ENCODE results near the gene NAV2. TPM values are rescaled to one million over a fixed set of nuclear protein-coding genes. Genes with fewer than 3 reads are reported as not detected.

The NAV2 gene
- total RNA-seq, 1 donor from 2014 or later, result 1.8 TPM

- DNase-seq (ENCODE audit: low read depth in 2 of 2), result no peak
These were observed 31.0 kb downstream of the NAV2 start for GRCh38 chr11:19743622-19744021.

GRCh38 chr11:19744130-19744529, 31.5 kb downstream of the NAV2 start:
- no peak for DNase-seq (ENCODE audit: low read depth in 2 of 2)

DNA sequence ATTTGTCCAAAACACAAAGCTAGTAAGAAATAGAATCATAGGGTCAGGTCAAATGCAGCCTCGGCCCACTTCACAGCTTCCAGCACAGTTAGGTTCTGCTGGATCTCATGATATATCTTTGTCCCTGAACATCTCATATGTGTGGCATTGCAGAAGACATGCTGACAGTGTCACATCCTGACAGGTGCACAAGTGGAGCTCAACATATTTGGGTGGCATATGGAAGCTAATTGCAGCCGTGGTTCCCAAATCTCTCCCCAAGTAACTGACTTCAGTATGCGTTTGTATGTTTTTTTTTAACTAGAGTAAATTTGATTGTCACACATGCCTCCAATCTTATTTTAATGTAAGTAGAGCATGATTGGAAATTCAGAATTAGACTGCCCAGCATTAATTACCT, 33.4 kb downstream of the NAV2 start:
- no peak for DNase-seq (ENCODE audit: low read depth in 2 of 2)

GRCh38 chr11:19747634-19748033, 35.0 kb downstream of the NAV2 start:
- no peak for DNase-seq (ENCODE audit: low read depth in 2 of 2)

- no peak for DNase-seq (ENCODE audit: low read depth in 2 of 2)
These were observed 38.4 kb downstream of the NAV2 start for GRCh38 chr11:19751055-19751454.

DNA sequence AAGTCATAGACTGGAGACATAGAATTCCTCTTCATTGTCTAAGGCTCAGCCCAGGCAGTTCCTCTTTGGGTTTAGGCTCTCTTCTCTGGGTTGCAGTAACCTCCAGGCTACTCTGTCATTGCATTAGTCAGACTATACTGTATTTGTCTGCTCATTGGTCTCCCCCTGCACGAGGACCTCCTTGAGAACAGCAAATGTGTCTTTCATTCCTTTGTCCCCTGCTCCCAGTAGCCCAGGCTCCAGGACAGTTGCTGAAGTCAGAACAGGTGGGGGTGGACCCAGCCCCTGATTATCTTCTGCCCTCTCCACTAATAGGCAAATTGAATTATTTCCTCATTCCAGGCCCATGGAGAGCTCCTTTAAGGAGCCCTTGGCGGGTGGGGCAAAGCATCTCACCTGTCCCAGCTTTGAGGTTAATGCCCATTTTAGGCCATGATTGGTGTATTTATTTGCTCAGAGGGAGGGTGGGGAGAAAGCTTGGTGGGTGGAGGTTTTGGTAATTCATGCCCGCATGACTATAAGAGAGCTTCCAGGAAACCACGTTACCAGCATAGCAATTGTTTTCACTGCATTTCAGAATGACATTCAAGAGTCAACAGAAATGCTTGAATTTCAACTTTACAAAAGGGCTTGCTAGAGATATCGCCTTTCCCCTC, 40.9 kb downstream of the NAV2 start:
- DNase-seq (ENCODE audit: low read depth in 2 of 2), result no peak

- DNase-seq (ENCODE audit: low read depth in 2 of 2), result peak in 1 of 2 donors; percentile 36
These were observed 44.2 kb downstream of the NAV2 start for GRCh38 chr11:19756675-19757475.

DNA sequence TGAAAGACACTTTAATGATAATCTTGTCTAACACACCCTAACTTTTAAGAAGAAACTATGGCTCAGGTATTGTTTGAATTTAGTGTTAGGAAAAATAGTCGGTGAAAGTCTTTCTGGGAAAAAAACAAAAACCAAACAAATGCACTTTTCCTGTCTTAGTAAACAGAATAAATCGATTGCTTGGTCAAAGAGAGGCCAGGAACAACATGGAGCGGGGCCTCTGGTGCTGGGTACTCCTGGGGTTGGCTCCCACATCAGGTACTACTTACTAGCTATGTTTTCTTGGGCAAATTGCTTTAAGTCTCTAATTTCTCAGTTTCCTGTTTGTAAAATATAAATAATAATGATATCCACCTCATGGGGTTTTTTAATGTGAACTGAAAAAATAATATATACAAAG, 46.8 kb downstream of the NAV2 start:
- DNase-seq (ENCODE audit: low read depth in 2 of 2), result no peak

DNA sequence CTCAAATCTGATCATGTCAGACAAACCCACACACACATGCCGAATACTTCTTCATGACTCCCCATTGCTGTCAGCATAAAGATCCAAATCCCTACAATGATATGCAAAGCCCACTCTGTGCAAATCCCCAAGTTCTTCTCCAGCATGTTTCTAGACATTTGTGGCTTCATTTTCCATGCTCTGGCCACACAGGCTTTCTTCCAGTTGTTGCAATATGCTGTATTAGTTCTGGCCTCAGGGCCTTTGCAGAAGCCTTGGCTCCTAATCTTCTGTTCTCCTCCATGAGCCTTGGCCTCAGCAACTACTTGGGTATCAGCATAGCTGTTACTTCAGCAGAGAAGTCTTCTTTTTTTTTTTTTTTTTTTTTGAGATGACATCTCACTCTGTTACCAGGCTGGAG, 49.6 kb downstream of the NAV2 start:
- DNase-seq (ENCODE audit: low read depth in 2 of 2), result no peak

DNA sequence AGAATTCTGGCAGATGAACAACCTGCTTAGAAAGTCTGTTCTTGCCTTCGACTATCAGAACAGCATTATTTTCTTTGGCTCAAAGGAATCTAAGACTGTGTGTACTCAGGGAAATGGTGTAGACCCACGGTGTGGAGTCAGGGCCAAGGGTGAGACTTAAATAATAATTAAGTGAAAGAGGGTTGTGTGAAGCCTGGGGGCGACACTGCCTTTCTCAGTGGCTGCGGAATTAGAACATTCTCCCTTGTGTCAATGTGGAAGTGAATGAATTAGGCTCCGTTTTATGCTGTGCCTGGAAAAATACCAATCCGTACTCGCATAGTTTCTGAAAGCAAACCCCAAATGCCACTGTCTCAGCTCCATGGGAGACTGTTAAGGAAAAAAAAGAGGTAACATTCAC, 50.7 kb downstream of the NAV2 start:
- DNase-seq (ENCODE audit: low read depth in 2 of 2), result no peak

DNA sequence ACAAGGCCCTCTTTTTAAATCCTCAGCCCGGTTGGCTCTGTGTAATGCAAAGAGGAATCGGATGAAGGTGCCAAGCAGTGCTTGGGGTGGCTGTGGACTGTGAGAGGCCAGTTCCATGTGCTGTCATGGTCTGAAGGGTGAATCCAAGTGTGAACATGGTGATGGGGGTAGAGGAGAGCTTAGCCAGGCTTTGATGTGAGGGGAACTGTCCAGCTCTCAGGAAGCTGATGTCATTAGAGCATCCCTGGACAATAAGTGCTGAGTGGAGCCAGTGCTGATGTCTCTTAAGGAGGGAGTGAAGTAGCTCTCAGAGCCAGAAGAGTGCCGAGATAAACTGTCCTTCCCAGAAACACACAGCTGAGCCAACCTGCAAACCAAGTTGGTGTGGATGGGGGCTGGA, 53.6 kb downstream of the NAV2 start:
- DNase-seq (ENCODE audit: low read depth in 2 of 2), result peak; percentile 6 to 65

- no peak for DNase-seq (ENCODE audit: low read depth in 2 of 2)
These were observed 54.2 kb downstream of the NAV2 start for GRCh38 chr11:19766810-19767209.

DNA sequence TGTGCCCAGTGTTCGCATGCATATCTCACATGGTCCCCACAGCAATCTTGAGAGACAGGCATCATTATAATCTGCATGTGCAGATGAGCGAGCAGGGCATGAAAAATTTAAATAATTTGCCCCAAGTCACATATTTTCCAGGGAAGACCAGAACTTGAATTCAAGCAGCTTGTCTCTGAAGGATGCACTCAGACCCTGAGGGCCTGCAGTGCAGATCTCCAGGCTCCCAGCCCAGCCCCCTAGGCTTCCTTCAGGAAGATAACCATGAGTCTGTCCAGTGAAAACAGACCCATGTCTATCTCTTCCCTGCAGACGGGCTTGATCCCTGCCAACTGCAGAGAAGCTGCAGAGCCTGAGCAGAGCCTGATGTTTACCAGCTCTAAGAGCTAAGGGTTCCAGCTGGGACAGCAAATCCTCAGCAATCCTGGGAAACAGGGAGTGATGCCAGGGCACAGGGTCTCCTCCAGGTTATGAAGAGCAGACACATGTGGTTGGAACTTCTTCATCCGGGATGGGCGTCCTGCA, 55.1 kb downstream of the NAV2 start:
- DNase-seq (ENCODE audit: low read depth in 2 of 2), result no peak

- DNase-seq (ENCODE audit: low read depth in 2 of 2), result no peak
These were observed 55.6 kb downstream of the NAV2 start for GRCh38 chr11:19768197-19768596.

GRCh38 chr11:19768815-19769214, 56.2 kb downstream of the NAV2 start:
- peak in 1 of 2 donors; percentile 22 for DNase-seq (ENCODE audit: low read depth in 2 of 2)

- DNase-seq (ENCODE audit: low read depth in 2 of 2), result peak in 1 of 2 donors; percentile 35
These were observed 57.2 kb downstream of the NAV2 start for GRCh38 chr11:19769820-19770219.

- no peak for DNase-seq (ENCODE audit: low read depth in 2 of 2)
These were observed 57.6 kb downstream of the NAV2 start for GRCh38 chr11:19770277-19770676.

DNA sequence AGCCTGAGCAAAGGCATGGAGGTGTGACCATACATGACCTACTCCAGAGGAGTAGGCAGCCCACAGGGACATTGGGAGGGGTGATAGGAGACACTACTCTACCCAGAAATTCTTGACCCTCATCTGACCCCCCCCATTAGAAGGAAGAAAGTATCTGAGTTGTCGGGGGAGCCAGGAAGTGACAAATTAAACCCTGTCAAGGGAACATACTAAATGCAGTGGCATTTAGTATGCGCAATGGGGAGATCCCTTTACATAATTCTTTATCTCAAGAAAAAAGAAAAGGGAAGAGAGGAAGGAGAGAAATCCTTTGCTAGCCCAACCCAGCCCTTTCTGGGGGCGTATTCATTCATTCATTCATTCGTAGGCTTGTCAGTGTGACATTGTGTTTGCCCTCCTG, 58.8 kb downstream of the NAV2 start:
- peak in 1 of 2 donors; percentile 33 for DNase-seq (ENCODE audit: low read depth in 2 of 2)

DNA sequence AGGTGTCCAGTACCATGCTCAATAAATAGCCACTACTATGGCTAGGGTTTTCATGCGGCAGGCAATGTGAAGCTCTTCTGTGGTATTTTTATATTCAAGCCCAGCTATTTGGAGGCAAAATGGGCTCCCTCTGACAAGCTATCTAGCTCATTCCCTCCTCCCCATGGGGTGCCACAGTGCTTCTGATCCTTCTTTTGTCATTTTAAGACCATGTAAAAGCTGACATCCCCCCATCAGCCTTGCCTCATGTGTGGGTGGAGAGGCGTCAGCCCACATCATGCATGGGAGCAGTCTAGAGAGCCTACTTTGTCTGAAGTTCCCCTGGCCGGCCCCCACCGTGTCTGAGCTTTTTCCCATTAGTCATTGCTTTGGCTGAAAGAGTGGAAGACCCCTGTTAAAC, 59.8 kb downstream of the NAV2 start:
- no peak for DNase-seq (ENCODE audit: low read depth in 2 of 2)

- DNase-seq (ENCODE audit: low read depth in 2 of 2), result no peak
These were observed 61.7 kb downstream of the NAV2 start for GRCh38 chr11:19774329-19774728.

DNA sequence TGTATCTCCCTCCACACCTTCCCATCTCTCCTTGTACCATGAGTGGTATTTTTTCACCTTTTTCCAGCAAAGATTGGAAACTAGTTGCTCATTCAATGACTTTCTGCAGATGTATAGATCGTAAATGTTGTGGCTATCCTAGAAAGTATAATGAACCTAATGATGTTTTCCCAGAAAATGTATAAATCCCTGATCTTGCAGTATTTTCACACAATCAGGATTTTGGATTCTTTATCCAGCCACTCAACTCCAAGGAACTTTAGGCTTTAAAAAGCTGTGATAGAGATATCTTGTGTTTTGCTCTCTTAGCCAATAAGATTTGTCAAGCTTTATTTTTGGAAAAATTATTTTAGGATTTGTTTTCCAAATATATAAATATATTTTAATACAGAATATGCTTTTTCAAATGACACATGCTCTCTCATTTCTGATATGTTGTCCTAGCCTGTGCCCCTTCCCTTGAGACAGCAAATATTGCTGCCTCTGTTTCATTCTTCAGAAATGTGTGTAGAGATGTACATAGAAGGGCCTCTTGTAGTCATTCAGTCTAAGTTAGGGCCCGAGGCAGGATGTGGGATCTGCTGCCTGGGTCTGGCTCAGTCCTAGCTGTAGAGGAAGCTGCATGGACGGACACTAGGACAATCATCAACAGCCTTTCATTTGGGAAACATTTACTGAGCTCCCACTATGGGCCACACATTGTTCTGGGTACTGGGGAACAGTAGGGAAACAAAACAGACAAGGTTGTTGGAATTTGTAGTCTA, 62.4 kb downstream of the NAV2 start:
- peak in 1 of 2 donors; percentile 25 for DNase-seq (ENCODE audit: low read depth in 2 of 2)

GRCh38 chr11:19775622-19776021, 63.0 kb downstream of the NAV2 start:
- DNase-seq (ENCODE audit: low read depth in 2 of 2), result no peak

All from lung microvascular endothelial cell (primary cell).